Measurements from ENCODE around the gene BMPR1B. TPM values are rescaled to one million over a fixed set of nuclear protein-coding genes. Genes with fewer than 3 reads are reported as not detected.

BMPR1B gene
- total RNA-seq, 1 donor from 2014 or later: 5.6 TPM

GRCh38 chr4:94746746-94747145 lies 11.0 kb upstream of the BMPR1B start:
- Mint-ChIP-seq H3K27ac (ENCODE audit: unreplicated experiment) (no peak overlapping the region), H3K27me3 (ENCODE audit: low read depth) (no peaks in the 10 kb centered on the region), H3K36me3 (ENCODE audit: low read depth) (no peaks in the 10 kb centered on the region), H3K4me3 (ENCODE audit: unreplicated experiment) (no peak overlapping the region), H3K4me1 (ENCODE audit: low read depth) (no peaks in the 10 kb centered on the region), H3K9me3 (ENCODE audit: low read depth) (no peaks in the 10 kb centered on the region)
- no peak for DNase-seq (ENCODE audit: low spot score)
- peak; percentile 21 for TF ChIP-seq CTCF (IDR thresholded peaks at IDR 0.05)

- Mint-ChIP-seq H3K36me3 (ENCODE audit: low read depth) (no peaks in the 10 kb centered on the region), H3K4me1 (ENCODE audit: low read depth) (peaks cover 27% of the 10 kb centered on the region), H3K9me3 (ENCODE audit: low read depth) (no peaks in the 10 kb centered on the region), H3K4me3 (ENCODE audit: unreplicated experiment) (peak overlapping the region; percentile 93), H3K27ac (ENCODE audit: unreplicated experiment) (peak overlapping the region; percentile 85), H3K27me3 (ENCODE audit: low read depth) (no peaks in the 10 kb centered on the region)
- DNase-seq (ENCODE audit: low spot score): peak; percentile 95
- TF ChIP-seq CTCF (IDR thresholded peaks at IDR 0.05): no peak
These were observed 465 bp downstream of the BMPR1B start for GRCh38 chr4:94758141-94758699.

DNA sequence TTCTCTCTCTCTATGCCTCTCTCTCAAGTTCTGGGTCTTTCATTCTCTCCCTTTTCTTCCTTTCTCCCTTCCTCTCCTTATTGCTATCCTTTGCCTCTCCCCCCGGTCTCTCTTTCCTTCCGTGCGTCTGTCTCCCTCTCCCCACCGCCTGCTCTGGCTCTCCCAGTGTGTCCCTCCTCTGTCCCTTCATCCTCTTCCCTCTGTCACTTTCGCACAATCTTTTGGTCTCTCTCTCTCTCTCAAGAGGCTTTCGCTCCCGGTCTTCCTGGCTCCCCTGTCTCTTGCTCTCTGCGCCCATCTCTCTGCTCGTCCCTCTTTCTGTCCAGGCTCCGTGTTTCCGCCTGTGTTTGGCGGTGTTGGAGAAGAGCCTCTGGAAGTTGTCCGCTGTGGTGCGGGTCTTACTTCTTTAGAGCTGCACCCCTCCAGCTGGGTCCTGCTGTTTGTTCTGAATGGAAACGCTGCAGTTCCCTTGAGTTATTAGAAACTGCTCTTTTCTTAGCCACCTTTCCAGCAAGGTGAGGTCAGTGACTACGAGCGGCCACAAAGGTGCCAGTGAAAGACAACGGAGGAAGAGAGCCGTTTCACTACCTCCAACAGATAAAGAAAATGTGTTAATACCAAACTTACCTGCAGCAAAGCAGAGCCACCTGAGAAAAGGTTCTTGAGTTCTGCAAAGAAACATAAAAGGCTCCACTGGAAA lies 1.1 kb downstream of the BMPR1B start:
- DNase-seq (ENCODE audit: low spot score): no peak
- no peaks in the 10 kb centered on the region for H3K27me3 Mint-ChIP-seq (ENCODE audit: low read depth)
- H3K9me3 Mint-ChIP-seq (ENCODE audit: low read depth): no peaks in the 10 kb centered on the region
- peak overlapping the region; percentile 93 for H3K4me3 Mint-ChIP-seq (ENCODE audit: unreplicated experiment)
- H3K36me3 Mint-ChIP-seq (ENCODE audit: low read depth): no peaks in the 10 kb centered on the region
- H3K4me1 Mint-ChIP-seq (ENCODE audit: low read depth): peaks cover 27% of the 10 kb centered on the region
- no peak for TF ChIP-seq CTCF (IDR thresholded peaks at IDR 0.05)
- peak overlapping the region; percentile 85 for H3K27ac Mint-ChIP-seq (ENCODE audit: unreplicated experiment)

GRCh38 chr4:94759767-94760211 lies 2.0 kb downstream of the BMPR1B start:
- H3K27ac Mint-ChIP-seq (ENCODE audit: unreplicated experiment): no peak overlapping the region
- peaks cover 27% of the 10 kb centered on the region for H3K4me1 Mint-ChIP-seq (ENCODE audit: low read depth)
- no peaks in the 10 kb centered on the region for H3K27me3 Mint-ChIP-seq (ENCODE audit: low read depth)
- no peak for DNase-seq (ENCODE audit: low spot score)
- H3K9me3 Mint-ChIP-seq (ENCODE audit: low read depth): no peaks in the 10 kb centered on the region
- no peak for TF ChIP-seq CTCF (IDR thresholded peaks at IDR 0.05)
- H3K4me3 Mint-ChIP-seq (ENCODE audit: unreplicated experiment): no peak overlapping the region
- H3K36me3 Mint-ChIP-seq (ENCODE audit: low read depth): no peaks in the 10 kb centered on the region

DNA sequence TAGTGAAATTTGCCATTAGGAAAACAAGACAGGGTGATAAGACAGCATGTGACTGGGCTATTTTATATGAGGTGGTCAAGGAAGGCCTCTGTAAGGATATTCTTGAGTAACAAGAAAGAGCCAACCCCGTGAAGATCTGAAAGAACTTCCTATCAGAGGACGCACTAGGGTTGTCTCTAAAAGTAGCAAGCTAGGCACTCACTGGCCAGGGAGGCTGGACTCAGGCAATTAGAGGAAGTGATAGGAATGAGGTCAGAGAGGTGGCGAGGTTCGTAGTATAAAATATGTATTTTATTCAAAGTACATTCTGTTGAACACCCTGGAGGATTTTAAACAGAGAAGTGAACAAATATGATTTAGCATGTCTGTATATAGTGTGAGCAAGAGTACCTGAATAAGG lies 4.6 kb downstream of the BMPR1B start:
- no peak overlapping the region for H3K4me3 Mint-ChIP-seq (ENCODE audit: unreplicated experiment)
- H3K27me3 Mint-ChIP-seq (ENCODE audit: low read depth): no peaks in the 10 kb centered on the region
- H3K27ac Mint-ChIP-seq (ENCODE audit: unreplicated experiment): no peak overlapping the region
- DNase-seq (ENCODE audit: low spot score): no peak
- H3K4me1 Mint-ChIP-seq (ENCODE audit: low read depth): peaks cover 23% of the 10 kb centered on the region
- no peaks in the 10 kb centered on the region for H3K36me3 Mint-ChIP-seq (ENCODE audit: low read depth)
- TF ChIP-seq CTCF (IDR thresholded peaks at IDR 0.05): no peak
- no peaks in the 10 kb centered on the region for H3K9me3 Mint-ChIP-seq (ENCODE audit: low read depth)
